GM21825 (cell line): ENCODE data around the gene IQCE.
"Not testable (repeated sequence)": the region's sequence is repeated elsewhere in the genome, so short reads cannot be mapped to it uniquely, and the experiment has no call there.

Source experiments
- ATAC-seq: cut with Tn5 transposase; IDR thresholded peaks from one replicate; pipeline ENCODE4 v1.9.1; 2021; ENCODE audit warnings: mild to moderate bottlenecking, moderate library complexity; ENCODE audit not compliant: unreplicated experiment

IQCE gene

DNA sequence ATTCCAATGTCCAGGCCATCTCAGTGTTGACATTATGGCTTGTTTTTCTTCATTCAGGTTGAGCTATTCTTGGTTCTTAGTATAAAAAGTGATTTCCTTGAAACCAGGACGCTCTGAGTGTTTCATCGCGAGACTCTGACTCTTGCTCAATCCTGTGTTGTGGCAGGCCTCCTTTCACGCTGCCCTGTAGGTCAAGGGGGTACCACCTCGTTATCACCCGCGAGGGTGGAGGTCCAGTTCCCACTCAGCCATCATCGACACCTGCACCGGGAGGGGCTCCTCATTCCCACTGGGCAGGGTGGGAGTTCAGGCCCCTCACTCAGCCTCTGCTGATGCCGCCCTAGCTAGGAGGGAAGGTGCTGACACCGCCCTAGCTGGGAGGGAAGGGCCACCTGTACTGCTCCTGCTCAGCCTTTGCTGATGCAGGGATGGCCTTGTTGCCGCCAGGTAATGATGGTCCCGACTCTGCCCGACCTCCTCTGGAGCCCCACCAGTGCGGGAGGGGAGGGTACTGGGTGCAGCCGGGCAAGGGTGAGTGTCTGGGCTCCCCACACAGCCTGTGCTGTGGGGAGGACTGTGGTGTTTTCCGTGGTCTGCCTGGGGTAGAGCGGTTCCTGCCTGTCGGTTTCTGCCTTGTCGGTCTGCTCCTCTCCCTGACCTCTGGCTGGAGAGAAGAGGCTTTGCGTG, 16.4 kb downstream of the IQCE start:
- ATAC-seq, result no peak

GRCh38 chr7:2575733-2576340, 17.1 kb downstream of the IQCE start:
- no peak for ATAC-seq

- ATAC-seq, result no peak
These were observed 18.1 kb downstream of the IQCE start for GRCh38 chr7:2576742-2577491.

DNA sequence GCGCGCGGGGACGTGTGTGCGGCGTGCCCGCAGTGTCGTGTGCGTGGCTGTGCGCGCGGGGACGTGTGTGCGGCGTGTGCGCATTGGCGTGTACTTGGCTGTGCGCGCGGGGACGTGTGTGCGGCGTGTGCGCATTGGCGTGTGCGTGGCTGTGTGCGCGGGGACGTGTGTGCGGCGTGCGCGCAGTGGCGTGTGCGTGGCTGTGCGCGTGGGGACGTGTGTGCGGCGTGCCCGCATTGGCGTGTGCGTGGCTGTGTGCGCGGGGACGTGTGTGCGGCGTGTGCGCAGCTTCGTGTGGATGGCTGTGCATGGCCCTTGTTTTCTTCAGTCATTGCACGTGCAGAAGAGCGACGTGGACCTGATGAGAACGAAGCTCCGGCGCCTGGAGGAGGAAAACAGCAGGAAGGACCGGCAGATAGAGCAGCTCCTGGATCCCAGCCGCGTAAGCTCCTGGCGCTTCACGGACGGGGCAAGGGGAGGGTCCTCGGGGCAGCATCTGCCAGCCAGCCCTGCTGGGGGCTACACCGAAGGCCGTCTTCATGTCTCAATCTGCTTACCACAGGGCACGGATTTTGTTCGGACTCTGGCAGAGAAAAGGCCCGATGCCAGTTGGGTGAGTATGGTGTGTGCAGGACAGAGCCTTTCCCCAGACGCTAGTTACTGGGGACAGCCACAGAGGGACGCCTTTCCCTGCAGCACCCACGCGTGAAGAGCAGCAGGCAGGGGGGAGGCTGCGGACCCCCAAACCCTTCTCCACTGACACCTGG, 19.3 kb downstream of the IQCE start:
- ATAC-seq, result no peak

GRCh38 chr7:2580636-2581035, 21.9 kb downstream of the IQCE start:
- no peak for ATAC-seq

- no peak for ATAC-seq
These were observed 23.4 kb downstream of the IQCE start for GRCh38 chr7:2582006-2582735.

GRCh38 chr7:2583798-2584580, 25.2 kb downstream of the IQCE start:
- no peak for ATAC-seq

DNA sequence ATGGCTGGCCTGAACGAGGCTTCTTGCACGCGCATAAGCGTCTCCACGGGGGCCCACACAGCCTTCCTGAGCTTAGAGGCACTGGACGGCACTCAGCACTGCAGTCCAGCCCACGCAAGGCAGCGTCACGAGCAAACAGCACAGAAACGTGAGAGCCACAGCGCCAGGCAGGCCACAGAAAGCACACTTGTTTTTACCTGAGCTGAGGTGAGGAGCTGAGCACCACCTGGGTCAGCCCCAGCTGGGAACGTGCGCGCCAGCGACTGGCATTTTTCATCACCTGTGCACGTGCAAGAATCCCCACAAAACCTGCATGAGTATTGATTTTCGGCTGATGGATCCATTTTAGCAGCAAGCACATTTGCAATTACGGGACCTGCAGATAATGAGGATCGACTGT, 26.7 kb downstream of the IQCE start:
- no peak for ATAC-seq

DNA sequence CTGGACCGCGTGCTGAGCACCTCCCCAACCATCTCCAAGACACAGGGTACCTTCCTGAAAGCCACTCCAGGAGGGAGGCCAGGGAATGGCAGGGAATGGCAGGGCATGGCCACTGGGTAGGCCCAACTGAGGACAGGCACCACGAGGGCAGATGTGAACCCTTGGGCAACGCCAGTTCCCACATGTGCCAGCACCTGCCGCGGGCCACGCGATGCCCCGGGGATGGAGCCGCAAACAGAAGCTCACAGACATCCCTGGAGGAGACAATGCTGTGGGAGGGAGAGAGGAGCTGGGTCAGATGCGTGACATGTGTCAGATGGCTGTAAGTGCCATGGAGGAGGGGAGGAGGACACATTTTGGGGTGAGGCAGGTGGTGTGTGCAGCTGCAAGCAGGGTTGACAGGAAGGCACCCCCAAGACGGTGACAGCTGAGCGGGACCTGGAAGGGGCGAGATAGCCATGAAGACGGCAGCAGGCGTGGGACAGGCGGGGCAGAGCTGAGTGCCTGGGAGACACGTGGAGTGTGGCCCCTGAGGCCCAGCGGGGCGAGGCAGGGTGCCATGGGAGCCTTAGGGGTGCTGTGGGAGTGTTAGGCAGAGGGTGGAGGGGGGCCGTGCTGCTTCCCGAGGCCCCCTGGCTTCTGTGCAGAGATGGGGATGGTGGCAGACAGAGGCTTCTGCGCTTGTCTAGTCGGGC, 27.7 kb downstream of the IQCE start:
- ATAC-seq, result no peak

- ATAC-seq, result no peak
These were observed 28.4 kb downstream of the IQCE start for GRCh38 chr7:2587134-2587533.

- no peak for ATAC-seq
These were observed 29.0 kb downstream of the IQCE start for GRCh38 chr7:2587778-2588177.

DNA sequence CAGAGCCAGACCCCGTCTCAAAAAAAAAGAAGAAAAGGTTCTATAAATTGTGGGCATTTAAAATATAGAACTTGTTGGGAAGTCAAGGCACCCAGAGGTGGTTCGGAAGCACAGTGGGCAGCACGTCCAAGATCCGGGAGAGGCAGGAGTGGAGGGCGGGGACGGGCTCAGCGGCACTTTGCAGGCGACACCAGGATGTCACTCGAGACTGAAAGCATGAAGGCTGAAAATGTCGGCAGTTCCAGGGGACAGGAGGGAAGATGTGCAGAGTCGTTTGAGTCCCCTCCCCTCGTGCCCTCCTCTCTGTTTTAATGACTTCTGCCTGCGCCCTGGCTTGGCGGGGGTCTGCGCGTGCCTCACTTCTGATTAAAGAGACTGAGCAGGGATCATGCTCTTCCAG, 30.6 kb downstream of the IQCE start:
- ATAC-seq, result no peak

GRCh38 chr7:2589941-2590340, 31.2 kb downstream of the IQCE start:
- not testable (repeated sequence) for ATAC-seq

DNA sequence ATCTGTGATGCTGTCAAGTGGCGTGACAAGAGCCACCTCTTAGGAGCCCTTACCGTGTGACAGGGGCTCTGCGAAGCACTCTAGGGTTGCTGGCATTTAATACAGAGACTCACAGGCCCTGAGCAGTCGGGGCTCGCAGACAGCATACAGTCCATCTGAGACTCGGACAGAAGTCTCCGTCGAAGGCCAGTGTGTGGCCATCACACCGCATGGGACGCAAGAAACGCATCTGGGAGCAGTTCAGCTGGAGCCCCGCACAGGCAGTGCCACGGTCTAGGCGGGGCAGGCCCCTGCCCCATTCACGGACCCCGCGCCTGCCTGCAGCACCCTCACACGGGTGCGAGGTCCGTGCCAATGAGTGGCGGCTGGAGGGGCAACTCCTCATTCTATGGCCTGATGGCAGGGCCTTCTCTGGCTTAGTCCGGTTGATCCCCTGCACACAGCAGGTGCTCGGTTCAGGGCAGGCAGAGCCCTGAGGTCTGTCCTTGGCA, 33.6 kb downstream of the IQCE start:
- ATAC-seq, result no peak

DNA sequence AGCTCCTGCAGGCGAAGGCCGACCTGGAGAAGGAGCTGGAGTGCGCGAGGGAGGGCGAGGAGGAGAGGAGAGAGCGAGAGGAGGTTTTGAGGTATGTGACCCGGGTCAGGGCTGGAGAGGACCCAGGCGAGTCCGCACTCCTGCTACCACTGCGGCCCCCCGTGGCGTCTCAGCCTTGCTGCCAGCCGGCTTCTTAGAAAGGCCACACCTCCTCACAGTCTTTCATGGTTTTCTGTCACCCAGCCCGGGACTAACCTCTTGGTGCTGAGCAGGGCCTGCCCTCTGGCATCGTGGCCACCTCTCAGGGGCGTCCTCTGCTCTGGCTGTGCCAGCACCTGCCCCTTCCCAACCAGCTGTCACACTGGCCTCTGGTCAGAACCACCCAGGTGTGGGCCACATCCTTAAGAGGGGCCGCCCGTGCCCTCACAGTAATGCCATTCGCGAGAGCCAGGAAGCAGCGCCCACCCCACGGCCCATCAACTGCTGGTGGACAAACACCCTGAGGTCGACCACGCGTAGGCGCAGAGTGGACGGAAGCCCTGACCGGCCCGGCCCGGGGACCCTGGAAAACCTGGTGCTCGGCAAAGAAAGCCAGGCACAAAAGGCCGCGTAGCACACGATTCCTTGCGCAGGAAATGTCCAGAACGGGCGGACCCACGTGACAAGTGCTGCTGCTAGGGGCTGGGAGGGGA, 34.4 kb downstream of the IQCE start:
- ATAC-seq, result no peak

DNA sequence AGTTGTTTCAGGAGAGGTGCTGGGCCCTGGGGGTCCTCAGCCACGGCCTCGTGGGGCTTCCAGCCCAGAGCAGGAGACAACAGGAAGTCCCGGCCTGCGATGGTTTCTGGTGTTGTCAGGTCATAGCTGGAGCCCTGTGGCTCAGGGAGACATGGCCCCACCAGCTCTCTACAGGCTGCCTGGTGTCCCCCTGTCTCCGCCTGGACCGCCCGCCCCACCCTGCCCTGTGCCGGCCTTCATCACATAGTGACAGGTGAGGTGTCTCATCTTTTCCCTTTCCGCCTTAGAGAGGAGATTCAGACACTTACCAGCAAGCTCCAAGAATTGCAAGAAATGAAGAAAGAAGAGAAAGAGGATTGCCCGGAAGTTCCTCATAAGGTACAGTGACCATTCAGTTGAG, 35.8 kb downstream of the IQCE start:
- no peak for ATAC-seq

DNA sequence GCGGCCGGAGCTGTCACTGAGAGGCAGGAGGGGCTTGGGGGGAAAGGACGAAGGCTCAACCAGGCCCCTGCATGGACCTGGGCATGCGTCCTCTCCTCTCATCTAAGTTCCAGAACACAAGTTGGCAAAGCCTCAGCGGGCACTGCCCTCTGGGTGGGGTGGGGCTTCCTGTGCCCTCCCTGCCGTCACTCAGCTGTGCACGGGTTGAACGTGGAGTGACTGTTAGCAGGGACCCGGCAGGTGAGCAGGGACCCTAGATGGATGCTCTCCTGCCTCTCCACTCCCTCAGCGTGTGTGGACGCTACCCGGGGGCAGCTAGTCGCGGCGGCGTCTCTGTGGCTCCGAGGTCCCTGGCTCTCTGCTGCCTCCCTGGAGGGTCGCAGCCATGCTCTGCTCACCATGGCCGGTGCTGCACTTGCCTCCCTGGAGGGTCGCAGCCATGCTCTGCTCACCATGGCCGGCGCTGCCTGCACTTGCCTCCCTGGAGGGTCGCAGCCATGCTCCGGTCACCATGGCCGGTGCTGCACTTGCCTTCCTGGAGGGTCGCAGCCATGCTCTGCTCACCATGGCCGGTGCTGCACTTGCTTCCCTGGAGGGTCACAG, 36.6 kb downstream of the IQCE start:
- no peak for ATAC-seq
